Esophagus squamous epithelium (tissue), 5 donors: ENCODE data around the gene KDM3A. TPM values are rescaled to one million over a fixed set of nuclear protein-coding genes. Genes with fewer than 3 reads are reported as not detected.

Experiments
- DNase-seq: peaks from one replicate; lab custom pipeline; 2025; lab: John Stamatoyannopoulos, UW
- H3K27ac ChIP-seq, 4 donors: fragments of 200-600 bp; sonication (generic); one replicate each; pipeline ENCODE4 v1.5.1; 2016 to 2019; ENCODE audit warnings: mild to moderate bottlenecking in 1 of 4
- H3K27me3 ChIP-seq, 4 donors: fragments of 200-600 bp; sonication (generic); 1 replicate in 3 of 4; 2 replicates in 1 of 4; pipeline versions ENCODE4 v1.5.1 to v1.6.0; 2017 to 2021; ENCODE audit warnings: antibody characterized with exemption in 1 of 4
- H3K36me3 ChIP-seq, 3 donors: fragments of 200-600 bp; sonication (generic); one replicate each; pipeline ENCODE4 v1.5.1; 2016 to 2019
- H3K4me1 ChIP-seq, 3 donors: fragments of 200-600 bp; sonication (generic); one replicate each; pipeline ENCODE4 v1.5.1; 2017 to 2019
- H3K4me3 ChIP-seq, 4 donors: fragments of 200-600 bp; sonication (generic); 1 replicate in 3 of 4; 2 replicates in 1 of 4; pipeline ENCODE4 v1.5.1; 2016 to 2019; ENCODE audit warnings: mild to moderate bottlenecking in 2 of 4, moderate library complexity in 1 of 4
- H3K9me3 ChIP-seq, 3 donors: fragments of 200-600 bp; sonication (generic); one replicate each; pipeline ENCODE4 v1.5.1; 2016 to 2019
- POLR2A ChIP-seq, 4 donors: fragments of 450-650 bp; IDR thresholded peaks; one replicate each; pipeline ENCODE4 v1.6.1; 2017; ENCODE audit warnings: antibody characterized with exemption in 4 of 4, mild to moderate bottlenecking in 4 of 4, moderate library complexity in 3 of 4
- WGBS, 2 donors: methylation state at CpG; one replicate each; pipeline ENCODE4 v1.1.5; 2018; 5-methylcytosine and 5-hydroxymethylcytosine counted together
- intact Hi-C: fragments of 100-400 bp; cut with DNase I; formaldehyde crosslinking; loops from one replicate; pipeline ENCODE4 v1.15.0; 2022
- total RNA-seq, 4 donors: library from RNA; depleted of rRNA; stranded (reverse); fragments of >200 nt; gene quantifications; one replicate each; pipeline ENCODE4 v1.1.0, GENCODE V29; 2016
- TF ChIP-seq, protein P1 (sequence below), 6 experiments: fragments of 450-650 bp in 4 of 6; fragments of 200-600 bp in 2 of 6; sonication (generic) in 2 of 6; IDR thresholded peaks; one replicate each; pipeline ENCODE4 v1.5.1; 2016 to 2019; ENCODE audit warnings: antibody characterized with exemption in 6 of 6, mild to moderate bottlenecking in 4 of 6, moderate library complexity in 4 of 6
- donor health status: DM: yes; HTN: yes; CAD: no.

The KDM3A gene
- total RNA-seq, 4 donors from 2014 or later = 22.0 to 60.7 (median 23.9) TPM

DNA sequence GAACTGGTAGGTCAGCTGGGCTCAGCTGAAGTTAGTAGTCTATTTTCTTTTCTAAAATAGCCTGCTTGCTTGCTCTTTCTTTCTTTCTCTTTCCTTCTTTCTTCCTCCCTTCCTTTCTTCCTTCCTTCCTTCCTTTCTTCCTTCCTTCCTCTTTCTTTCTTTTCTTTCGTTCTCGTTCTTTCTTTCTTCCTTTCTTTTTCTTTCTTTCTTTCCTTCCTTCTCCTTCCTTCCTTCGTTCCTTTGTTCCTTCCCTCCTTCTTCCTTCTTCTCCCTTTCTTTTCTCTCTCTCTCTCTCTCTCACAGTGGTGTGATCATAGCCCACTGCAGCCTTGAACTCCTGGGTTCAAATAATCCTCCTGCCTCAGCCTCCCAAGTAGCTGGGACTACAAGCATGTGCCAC lies 29.2 kb upstream of the KDM3A start:
- H3K9me3 ChIP-seq = no peaks in the 10 kb centered on the region
- H3K27me3 ChIP-seq = peaks cover 0 to 10% (median 0%) of the 10 kb centered on the region in 4 donors
- DNase-seq = no peak
- 65 to 80% methylated on average over 3 of the region's 3 CpGs for WGBS, 2 donors
- intact Hi-C loops = no loop called here
- peaks cover 0 to 27% (median 10%) of the 10 kb centered on the region in 3 donors for H3K4me1 ChIP-seq
- no peaks in the 10 kb centered on the region for H3K36me3 ChIP-seq
- TF ChIP-seq, protein P1, sequence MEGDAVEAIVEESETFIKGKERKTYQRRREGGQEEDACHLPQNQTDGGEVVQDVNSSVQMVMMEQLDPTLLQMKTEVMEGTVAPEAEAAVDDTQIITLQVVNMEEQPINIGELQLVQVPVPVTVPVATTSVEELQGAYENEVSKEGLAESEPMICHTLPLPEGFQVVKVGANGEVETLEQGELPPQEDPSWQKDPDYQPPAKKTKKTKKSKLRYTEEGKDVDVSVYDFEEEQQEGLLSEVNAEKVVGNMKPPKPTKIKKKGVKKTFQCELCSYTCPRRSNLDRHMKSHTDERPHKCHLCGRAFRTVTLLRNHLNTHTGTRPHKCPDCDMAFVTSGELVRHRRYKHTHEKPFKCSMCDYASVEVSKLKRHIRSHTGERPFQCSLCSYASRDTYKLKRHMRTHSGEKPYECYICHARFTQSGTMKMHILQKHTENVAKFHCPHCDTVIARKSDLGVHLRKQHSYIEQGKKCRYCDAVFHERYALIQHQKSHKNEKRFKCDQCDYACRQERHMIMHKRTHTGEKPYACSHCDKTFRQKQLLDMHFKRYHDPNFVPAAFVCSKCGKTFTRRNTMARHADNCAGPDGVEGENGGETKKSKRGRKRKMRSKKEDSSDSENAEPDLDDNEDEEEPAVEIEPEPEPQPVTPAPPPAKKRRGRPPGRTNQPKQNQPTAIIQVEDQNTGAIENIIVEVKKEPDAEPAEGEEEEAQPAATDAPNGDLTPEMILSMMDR (IDR thresholded peaks at IDR 0.05) = no peak
- no peak for TF ChIP-seq POLR2A (IDR thresholded peaks at IDR 0.05)
- H3K4me3 ChIP-seq = no peak overlapping the region
- H3K27ac ChIP-seq = no peak overlapping the region

GRCh38 chr2:86413296-86414094 lies 27.7 kb upstream of the KDM3A start:
- peak overlapping the region in 1 of 4 donors; percentile 12 for H3K4me3 ChIP-seq
- no peaks in the 10 kb centered on the region for H3K9me3 ChIP-seq
- DNase-seq = no peak
- intact Hi-C loops = no loop called here
- peaks cover 0 to 10% (median 0%) of the 10 kb centered on the region in 4 donors for H3K27me3 ChIP-seq
- WGBS, 2 donors = 48 to 56% methylated on average over 8 of the region's 8 CpGs
- no peaks in the 10 kb centered on the region for H3K36me3 ChIP-seq
- H3K4me1 ChIP-seq = peaks cover 0 to 27% (median 10%) of the 10 kb centered on the region in 3 donors
- H3K27ac ChIP-seq = no peak overlapping the region
- TF ChIP-seq, protein P1 (IDR thresholded peaks at IDR 0.05) = no peak
- no peak for TF ChIP-seq POLR2A (IDR thresholded peaks at IDR 0.05)

DNA sequence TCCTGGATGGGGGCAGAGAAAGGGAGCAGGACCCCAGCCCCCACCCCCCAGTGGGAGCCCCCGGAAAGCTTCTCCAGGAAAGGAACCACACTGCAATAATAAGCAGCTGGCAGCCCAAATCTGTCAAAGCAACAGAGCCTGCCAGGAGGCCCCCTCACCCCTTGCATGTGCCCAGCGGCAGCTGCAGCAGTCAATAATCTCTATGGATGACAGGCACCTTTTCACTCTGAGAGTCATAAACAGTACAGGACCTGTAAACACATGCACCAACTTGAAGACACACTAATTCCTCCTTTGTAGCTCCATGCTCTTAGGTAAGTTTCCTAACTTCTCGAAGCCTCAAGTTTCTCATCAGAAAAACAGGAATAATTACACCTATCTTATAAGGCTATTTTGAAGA lies 26.2 kb upstream of the KDM3A start:
- Histone ChIP-seq H3K4me1 (peaks cover 0 to 27% (median 10%) of the 10 kb centered on the region in 3 donors), H3K9me3 (no peaks in the 10 kb centered on the region), H3K4me3 (no peak overlapping the region), H3K36me3 (no peaks in the 10 kb centered on the region), H3K27me3 (peaks cover 0 to 10% (median 0%) of the 10 kb centered on the region in 4 donors), H3K27ac (no peak overlapping the region)
- no peak for DNase-seq
- intact Hi-C loops = no loop called here
- TF ChIP-seq, protein P1 (IDR thresholded peaks at IDR 0.05) = no peak
- TF ChIP-seq POLR2A (IDR thresholded peaks at IDR 0.05) = no peak
- WGBS, 2 donors = 9 to 38% methylated on average over 2 to 3 of the region's 3 CpGs

DNA sequence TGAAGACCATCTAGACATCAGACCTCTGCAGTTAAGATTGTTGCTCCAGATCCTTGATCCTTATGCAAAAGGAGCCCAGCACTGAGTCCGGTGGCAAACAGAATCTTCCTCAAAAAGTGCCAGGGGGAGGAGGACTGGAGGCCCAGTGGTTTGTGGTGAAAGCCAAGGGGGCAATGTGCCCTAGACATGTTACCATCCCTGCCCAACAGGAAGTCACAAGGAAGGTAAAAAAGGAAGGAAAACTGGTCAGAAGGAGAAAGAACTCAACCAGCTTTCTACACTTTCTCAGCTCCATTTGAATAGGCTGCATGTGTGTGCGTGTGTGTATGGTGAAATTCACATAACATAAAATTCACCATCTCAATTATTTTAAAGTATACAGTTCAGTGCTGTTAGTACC lies 25.0 kb upstream of the KDM3A start:
- intact Hi-C loops = no loop called here
- no peak for TF ChIP-seq POLR2A (IDR thresholded peaks at IDR 0.05)
- TF ChIP-seq, protein P1 (IDR thresholded peaks at IDR 0.05) = no peak
- no peak overlapping the region for H3K4me3 ChIP-seq
- peaks cover 0 to 27% (median 10%) of the 10 kb centered on the region in 3 donors for H3K4me1 ChIP-seq
- 83 to 90% methylated on average over 2 of the region's 2 CpGs for WGBS, 2 donors
- H3K27me3 ChIP-seq = peaks cover 0 to 10% (median 0%) of the 10 kb centered on the region in 4 donors
- no peak overlapping the region for H3K27ac ChIP-seq
- no peak for DNase-seq
- H3K9me3 ChIP-seq = no peaks in the 10 kb centered on the region
- no peaks in the 10 kb centered on the region for H3K36me3 ChIP-seq

DNA sequence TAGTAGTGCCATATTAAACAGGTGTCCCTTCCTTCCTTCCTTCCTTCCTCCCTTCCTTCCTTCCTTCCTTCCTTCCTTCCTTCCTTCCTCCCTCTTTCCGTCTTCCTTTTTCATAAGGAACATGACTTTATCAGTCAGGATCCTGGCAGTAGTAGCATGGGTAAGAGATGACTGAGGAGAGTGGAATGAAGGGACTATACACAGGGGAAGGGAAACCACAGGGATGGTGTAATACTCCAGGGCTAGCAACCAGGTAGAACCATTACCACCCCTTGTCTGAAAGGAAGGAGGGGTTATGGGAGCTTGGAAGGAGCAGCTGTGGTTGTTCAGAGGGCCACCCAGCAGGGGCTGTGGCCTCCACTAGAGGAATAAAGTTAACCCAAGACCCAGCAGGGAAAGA lies 23.2 kb upstream of the KDM3A start:
- Histone ChIP-seq H3K27ac (no peak overlapping the region), H3K4me1 (peaks cover 0 to 27% (median 10%) of the 10 kb centered on the region in 3 donors), H3K9me3 (no peaks in the 10 kb centered on the region), H3K4me3 (no peak overlapping the region), H3K36me3 (no peaks in the 10 kb centered on the region), H3K27me3 (peaks cover 0 to 8% (median 0%) of the 10 kb centered on the region in 4 donors)
- TF ChIP-seq, protein P1 (IDR thresholded peaks at IDR 0.05) = no peak
- no peak for TF ChIP-seq POLR2A (IDR thresholded peaks at IDR 0.05)
- no peak for DNase-seq
- 67 to 80% methylated on average over 1 of the region's 1 CpG for WGBS, 2 donors
- intact Hi-C loops = no loop called here
